GM19468 (cell line): ENCODE measurements around the gene RNF148.
"Not testable (repeated sequence)": the region's sequence is repeated elsewhere in the genome, so short reads cannot be mapped to it uniquely, and the experiment has no call there.

Experiments
- ATAC-seq: cut with Tn5 transposase; IDR thresholded peaks from one replicate; pipeline ENCODE4 v1.9.1; 2021; ENCODE audit warnings: mild to moderate bottlenecking, moderate library complexity, moderate number of reproducible peaks; ENCODE audit not compliant: unreplicated experiment; ENCODE audit errors: extremely low read depth

The RNF148 gene

GRCh38 chr7:122692769-122693309 is 9.9 kb downstream of the RNF148 start:
- no peak for ATAC-seq

- ATAC-seq = no peak
Measured at GRCh38 chr7:122691569-122692235, 11.0 kb downstream of the RNF148 start.

GRCh38 chr7:122689346-122690109 is 13.2 kb downstream of the RNF148 start:
- no peak for ATAC-seq

GRCh38 chr7:122688400-122688998 is 14.2 kb downstream of the RNF148 start:
- ATAC-seq = no peak

- ATAC-seq = no peak
Measured at GRCh38 chr7:122686360-122686878, 16.3 kb downstream of the RNF148 start.

GRCh38 chr7:122684504-122684903 is 18.2 kb downstream of the RNF148 start:
- ATAC-seq = no peak

GRCh38 chr7:122682815-122683550 is 19.7 kb downstream of the RNF148 start:
- no peak for ATAC-seq

- not testable (repeated sequence) for ATAC-seq
Measured at GRCh38 chr7:122681186-122681585, 21.5 kb downstream of the RNF148 start.

- ATAC-seq = no peak
Measured at GRCh38 chr7:122679813-122680212, 22.9 kb downstream of the RNF148 start.

- ATAC-seq = not testable (repeated sequence)
Measured at GRCh38 chr7:122679269-122679709, 23.4 kb downstream of the RNF148 start.

GRCh38 chr7:122677149-122677548 is 25.6 kb downstream of the RNF148 start:
- ATAC-seq = no peak

- ATAC-seq = no peak
Measured at GRCh38 chr7:122676466-122676865, 26.3 kb downstream of the RNF148 start.

- no peak for ATAC-seq
Measured at GRCh38 chr7:122675621-122676020, 27.1 kb downstream of the RNF148 start.

GRCh38 chr7:122675011-122675410 is 27.7 kb downstream of the RNF148 start:
- ATAC-seq = no peak

- no peak for ATAC-seq
Measured at GRCh38 chr7:122674502-122674901, 28.2 kb downstream of the RNF148 start.

GRCh38 chr7:122673951-122674350 is 28.8 kb downstream of the RNF148 start:
- no peak for ATAC-seq

- no peak for ATAC-seq
Measured at GRCh38 chr7:122672536-122672935, 30.2 kb downstream of the RNF148 start.

GRCh38 chr7:122663733-122664132 is 39.0 kb downstream of the RNF148 start:
- ATAC-seq = no peak

- ATAC-seq = no peak
Measured at GRCh38 chr7:122658856-122659255, 43.9 kb downstream of the RNF148 start.

GRCh38 chr7:122653685-122654084 is 49.0 kb downstream of the RNF148 start:
- ATAC-seq = no peak
